HepG2 (cell line): ENCODE measurements around the gene SULT1A3. TPM values are rescaled to one million over a fixed set of nuclear protein-coding genes. Genes with fewer than 3 reads are reported as not detected.
A peak's percentile ranks its signal among the peaks of the same experiment; 100 is the strongest.

Source experiments
- BHLHE40 ChIP-seq: IDR thresholded peaks from 2 replicates; pipeline ENCODE4 v1.6.1; 2011; ENCODE audit warnings: low read length, improper control_type of control experiment
- DMAP1 ChIP-seq: IDR thresholded peaks from 2 replicates; pipeline ENCODE4 v1.6.1; 2016
- EED ChIP-seq: sonication (generic); formaldehyde crosslinking; IDR thresholded peaks from 2 replicates; pipeline ENCODE4 v1.5.0; 2020; ENCODE audit warnings: mild to moderate bottlenecking, missing genetic modification reagents
- ERF ChIP-seq: IDR thresholded peaks from 2 replicates; pipeline ENCODE4 v1.6.1; 2018; ENCODE audit warnings: missing biosample characterization, missing genetic modification reagents
- HNRNPK ChIP-seq: fragments of 200-400 bp; formaldehyde crosslinking; IDR thresholded peaks from 2 replicates; pipeline ENCODE4 v1.6.1; 2018; ENCODE audit warnings: low read length, low read depth, moderate library complexity, mild to moderate bottlenecking; ENCODE audit not compliant: poor library complexity, severe bottlenecking
- KDM2A ChIP-seq: sonication (generic); formaldehyde crosslinking; IDR thresholded peaks from 2 replicates; pipeline ENCODE4 v1.4.0; 2020; ENCODE audit warnings: low read depth, missing genetic modification reagents, borderline replicate concordance
- NR1H2 ChIP-seq: sonication (generic); formaldehyde crosslinking; IDR thresholded peaks from 2 replicates; pipeline ENCODE4 v1.8.1; 2022; ENCODE audit warnings: low read depth, missing genetic modification reagents, borderline replicate concordance
- PHF20 ChIP-seq: sonication (generic); formaldehyde crosslinking; IDR thresholded peaks from 2 replicates; pipeline ENCODE4 v1.5.0; 2020; ENCODE audit warnings: mild to moderate bottlenecking, missing genetic modification reagents
- SOX6 ChIP-seq, 2 experiments: fragments of 450-650 bp in 1 of 2; sonication (generic) in 1 of 2; formaldehyde crosslinking in 1 of 2; IDR thresholded peaks; 2 replicates each; pipeline versions ENCODE4 v1.4.0 to v1.6.1; 2017 to 2020; ENCODE audit warnings: antibody characterized with exemption in 1 of 2, mild to moderate bottlenecking in 1 of 2, missing genetic modification reagents in 1 of 2
- SP2 ChIP-seq: sonication (generic); formaldehyde crosslinking; IDR thresholded peaks from 2 replicates; pipeline ENCODE4 v1.5.1; 2020; ENCODE audit warnings: mild to moderate bottlenecking, missing genetic modification reagents
- SPEN ChIP-seq: sonication (generic); formaldehyde crosslinking; IDR thresholded peaks from 2 replicates; pipeline ENCODE4 v1.5.1; 2020; ENCODE audit warnings: low read depth, mild to moderate bottlenecking, missing genetic modification reagents
- TAF15 ChIP-seq: fragments of 200-400 bp; formaldehyde crosslinking; IDR thresholded peaks from one replicate; pipeline ENCODE4 v1.6.1; 2018; ENCODE audit warnings: mild to moderate bottlenecking, low read depth, low read length; ENCODE audit not compliant: poor library complexity, severe bottlenecking
- ZBTB44 ChIP-seq: sonication (generic); formaldehyde crosslinking; IDR thresholded peaks from 2 replicates; pipeline ENCODE4 v1.4.0; 2020; ENCODE audit warnings: missing genetic modification reagents
- ZNF343 ChIP-seq: sonication (generic); formaldehyde crosslinking; IDR thresholded peaks from 2 replicates; pipeline ENCODE4 v1.4.0; 2020; ENCODE audit warnings: mild to moderate bottlenecking, missing genetic modification reagents
- ZNF512B ChIP-seq: sonication (generic); formaldehyde crosslinking; IDR thresholded peaks from 2 replicates; pipeline ENCODE4 v1.5.1; 2020; ENCODE audit warnings: missing genetic modification reagents, mild to moderate bottlenecking, borderline replicate concordance
- ZNF558 ChIP-seq: sonication (generic); formaldehyde crosslinking; IDR thresholded peaks from 2 replicates; pipeline ENCODE4 v1.9.0; 2022; ENCODE audit warnings: mild to moderate bottlenecking, missing genetic modification reagents, borderline replicate concordance
- ZNF691 ChIP-seq: sonication (generic); formaldehyde crosslinking; IDR thresholded peaks from 2 replicates; pipeline ENCODE4 v1.4.0; 2020; ENCODE audit warnings: missing genetic modification reagents, low read depth, mild to moderate bottlenecking, borderline replicate concordance
- ZNF761 ChIP-seq: sonication (generic); formaldehyde crosslinking; conservative IDR thresholded peaks from 2 replicates; pipeline ENCODE4 v1.4.0; 2020; ENCODE audit warnings: mild to moderate bottlenecking, missing genetic modification reagents
- ZSCAN25 ChIP-seq: sonication (generic); formaldehyde crosslinking; IDR thresholded peaks from 2 replicates; pipeline ENCODE4 v1.8.0; 2022; ENCODE audit warnings: mild to moderate bottlenecking, missing genetic modification reagents
- polyA plus RNA-seq, 8 experiments: library from polyadenylated mRNA; depleted of rRNA in 3 of 8; stranded (reverse) in 7 of 8; unstranded in 1 of 8; fragments of >200 nt; fragmentation: Illumina TruSeq in 4 of 8; extraction: Trizol in 4 of 8; gene quantifications; 2 replicates each; pipeline versions ENCODE4 v1.2.1 to v1.2.3, GENCODE V29; 2011 to 2016; ENCODE audit warnings: low read depth in 4 of 8, missing spikeins in 1 of 8, mixed read lengths in 1 of 8; ENCODE audit not compliant: insufficient read depth in 1 of 8
- total RNA-seq, 5 experiments: library from RNA; depleted of rRNA; stranded (reverse); fragments of >200 nt; fragmentation: Illumina TruSeq; extraction: Trizol; gene quantifications; 2 replicates each; pipeline ENCODE4 v1.2.3, GENCODE V29; 2016; ENCODE audit warnings: low read depth in 1 of 5
- TF ChIP-seq, protein P1 (sequence below): sonication (generic); formaldehyde crosslinking; IDR thresholded peaks from 2 replicates; pipeline ENCODE4 v1.4.0; 2020; ENCODE audit warnings: missing genetic modification reagents

The SULT1A3 gene
- total and polyA plus RNA-seq, 2 of the 13 experiments (the other 11 are each of a cell fraction or from before 2014, with no cell fraction given): 21.0 to 28.3 TPM

DNA sequence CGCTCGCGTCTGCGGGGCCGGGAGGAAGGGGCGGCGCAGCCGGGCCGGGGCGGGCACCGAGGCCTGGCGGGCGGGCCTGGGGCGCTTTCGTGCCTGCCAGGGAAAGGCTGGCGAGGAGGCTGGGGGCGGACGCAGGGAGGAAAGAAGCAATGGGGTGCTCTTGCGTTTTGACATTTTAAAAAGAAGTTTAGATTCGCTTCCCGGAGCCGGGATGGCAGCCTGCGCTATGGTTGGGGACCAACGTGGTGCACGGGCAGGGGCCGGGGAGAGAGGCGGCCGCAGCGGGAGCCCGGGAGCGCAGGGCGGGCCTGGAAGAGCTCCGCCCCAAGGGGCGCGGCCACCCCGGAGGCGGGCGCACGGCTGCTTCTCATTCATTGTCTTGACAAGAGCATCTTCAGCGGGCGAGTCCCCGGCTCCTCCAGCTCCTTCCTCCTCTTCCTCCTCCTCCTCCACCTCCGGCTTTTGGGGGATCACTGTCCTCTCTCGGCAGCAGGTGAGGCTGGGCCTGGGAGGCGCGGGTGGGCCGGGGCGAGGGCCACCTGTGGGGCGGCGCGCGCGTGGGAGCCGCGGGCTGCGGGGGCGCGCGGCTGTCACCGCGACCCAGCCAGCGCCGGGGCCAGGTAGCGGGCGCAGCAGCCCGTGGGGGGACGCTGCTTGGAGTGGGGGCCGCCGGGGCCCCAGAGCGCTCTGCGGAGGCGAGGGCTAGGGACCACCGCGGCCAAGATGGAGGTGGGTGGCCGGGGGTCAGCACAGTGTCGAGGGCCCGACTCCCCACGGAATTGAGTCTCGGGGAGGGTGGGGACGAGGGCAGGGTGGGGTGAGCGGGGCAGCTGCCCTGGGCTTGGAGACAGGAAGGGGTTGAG, 15.6 kb upstream of the SULT1A3 start, which contains the start of gene CORO1A (continued):
- TF ChIP-seq ZBTB44 (CRISPR knock-in tag) (no peak), DMAP1 (CRISPR knock-in tag) (peak; percentile 51; the same call in 1 of the 2 replicates), NR1H2 (no peak), SPEN (CRISPR knock-in tag) (peak; percentile 29; the same call in 1 of the 2 replicates), ZNF558 (CRISPR knock-in tag) (no peak; the same call in 1 of the 2 replicates), PHF20 (CRISPR knock-in tag) (peak; percentile 54), EED (CRISPR knock-in tag) (peak; percentile 80; the same call in 1 of the 2 replicates), ZNF512B (CRISPR knock-in tag) (no peak), ZNF343 (CRISPR knock-in tag) (no peak), ZNF691 (CRISPR knock-in tag) (peak; percentile 45; the same call in 1 of the 2 replicates), TAF15 (peak; percentile 66), KDM2A (CRISPR knock-in tag) (peak; percentile 46; the same call in 1 of the 2 replicates), SP2 (no peak), ERF (peak; percentile 58; the same call in 1 of the 2 replicates), HNRNPK (no peak), SOX6 (IDR thresholded peaks at IDR 0.05) (no peak), SOX6 (CRISPR knock-in tag; IDR thresholded peaks at IDR 0.05) (no peak), ZSCAN25 (CRISPR knock-in tag) (peak; percentile 62; the same call in 1 of the 2 replicates), BHLHE40 (no peak), ZNF761 (0 out of 2 replicates have a peak, but pooled peaks have one; percentile 32)
- TF ChIP-seq, protein P1, sequence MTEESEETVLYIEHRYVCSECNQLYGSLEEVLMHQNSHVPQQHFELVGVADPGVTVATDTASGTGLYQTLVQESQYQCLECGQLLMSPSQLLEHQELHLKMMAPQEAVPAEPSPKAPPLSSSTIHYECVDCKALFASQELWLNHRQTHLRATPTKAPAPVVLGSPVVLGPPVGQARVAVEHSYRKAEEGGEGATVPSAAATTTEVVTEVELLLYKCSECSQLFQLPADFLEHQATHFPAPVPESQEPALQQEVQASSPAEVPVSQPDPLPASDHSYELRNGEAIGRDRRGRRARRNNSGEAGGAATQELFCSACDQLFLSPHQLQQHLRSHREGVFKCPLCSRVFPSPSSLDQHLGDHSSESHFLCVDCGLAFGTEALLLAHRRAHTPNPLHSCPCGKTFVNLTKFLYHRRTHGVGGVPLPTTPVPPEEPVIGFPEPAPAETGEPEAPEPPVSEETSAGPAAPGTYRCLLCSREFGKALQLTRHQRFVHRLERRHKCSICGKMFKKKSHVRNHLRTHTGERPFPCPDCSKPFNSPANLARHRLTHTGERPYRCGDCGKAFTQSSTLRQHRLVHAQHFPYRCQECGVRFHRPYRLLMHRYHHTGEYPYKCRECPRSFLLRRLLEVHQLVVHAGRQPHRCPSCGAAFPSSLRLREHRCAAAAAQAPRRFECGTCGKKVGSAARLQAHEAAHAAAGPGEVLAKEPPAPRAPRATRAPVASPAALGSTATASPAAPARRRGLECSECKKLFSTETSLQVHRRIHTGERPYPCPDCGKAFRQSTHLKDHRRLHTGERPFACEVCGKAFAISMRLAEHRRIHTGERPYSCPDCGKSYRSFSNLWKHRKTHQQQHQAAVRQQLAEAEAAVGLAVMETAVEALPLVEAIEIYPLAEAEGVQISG (CRISPR knock-in tag): peak; percentile 21; the same call in 1 of the 2 replicates
